Uterus (tissue), 4 donors: ENCODE measurements around the gene EIPR1. TPM values are rescaled to one million over a fixed set of nuclear protein-coding genes. Genes with fewer than 3 reads are reported as not detected.

ENCODE experiments used
- DNase-seq, 2 donors: peaks; one replicate each; pipeline ENCODE4 v3.0.0-alpha.2; 2019 to 2020
- H3K27ac ChIP-seq, 2 donors: fragments of 200-600 bp; sonication (generic); 1 replicate in 1 of 2; 2 replicates in 1 of 2; pipeline ENCODE4 v1.5.1; 2016 to 2018
- H3K27me3 ChIP-seq, 2 donors: fragments of 200-600 bp; sonication (generic); one replicate each; pipeline ENCODE4 v1.5.1; 2018 to 2019; ENCODE audit warnings: control low read depth in 1 of 2
- H3K36me3 ChIP-seq, 2 donors: fragments of 200-600 bp; sonication (generic); one replicate each; pipeline ENCODE4 v1.5.1; 2019; ENCODE audit warnings: control low read depth in 1 of 2
- H3K4me1 ChIP-seq, 2 donors: fragments of 200-600 bp; sonication (generic); one replicate each; pipeline ENCODE4 v1.5.1; 2018 to 2019; ENCODE audit warnings: control low read depth in 1 of 2
- H3K4me3 ChIP-seq, 2 donors: fragments of 200-600 bp; sonication (generic); 1 replicate in 1 of 2; 2 replicates in 1 of 2; pipeline ENCODE4 v1.5.1; 2018 to 2019; ENCODE audit warnings: mild to moderate bottlenecking in 1 of 2
- H3K9me3 ChIP-seq, 2 donors: fragments of 200-600 bp; sonication (generic); one replicate each; pipeline ENCODE4 v1.5.1; 2019; ENCODE audit warnings: control low read depth in 1 of 2
- POLR2A ChIP-seq, 2 donors: fragments of 450-650 bp; IDR thresholded peaks; one replicate each; pipeline ENCODE4 v1.6.1; 2016; ENCODE audit warnings: antibody characterized with exemption in 2 of 2, mild to moderate bottlenecking in 1 of 2, moderate library complexity in 1 of 2
- intact Hi-C: fragments of 100-400 bp; cut with DNase I; formaldehyde crosslinking; loops from one replicate; pipeline ENCODE4 v1.15.1; 2023; ENCODE audit warnings: low total_unique reads
- total RNA-seq, 4 donors: library from RNA; depleted of rRNA in 3 of 4; stranded (reverse); fragments of >200 nt in 3 of 4; gene quantifications; one replicate each; pipeline versions ENCODE4 v1.1.0 to v1.2.4, GENCODE V29; 2014 to 2023
- TF ChIP-seq, protein P1 (sequence below), 4 experiments: fragments of 200-600 bp in 2 of 4; fragments of 450-650 bp in 2 of 4; sonication (generic) in 2 of 4; IDR thresholded peaks; one replicate each; pipeline ENCODE4 v1.5.1; 2016 to 2019; ENCODE audit warnings: antibody characterized with exemption in 4 of 4, mild to moderate bottlenecking in 2 of 4, moderate library complexity in 1 of 4
- donor health status: DM: yes; HTN: yes; CAD: no.

EIPR1 gene
- total RNA-seq, 4 donors from 2014 or later = 0.59 to 28.9 (median 20.4) TPM

DNA sequence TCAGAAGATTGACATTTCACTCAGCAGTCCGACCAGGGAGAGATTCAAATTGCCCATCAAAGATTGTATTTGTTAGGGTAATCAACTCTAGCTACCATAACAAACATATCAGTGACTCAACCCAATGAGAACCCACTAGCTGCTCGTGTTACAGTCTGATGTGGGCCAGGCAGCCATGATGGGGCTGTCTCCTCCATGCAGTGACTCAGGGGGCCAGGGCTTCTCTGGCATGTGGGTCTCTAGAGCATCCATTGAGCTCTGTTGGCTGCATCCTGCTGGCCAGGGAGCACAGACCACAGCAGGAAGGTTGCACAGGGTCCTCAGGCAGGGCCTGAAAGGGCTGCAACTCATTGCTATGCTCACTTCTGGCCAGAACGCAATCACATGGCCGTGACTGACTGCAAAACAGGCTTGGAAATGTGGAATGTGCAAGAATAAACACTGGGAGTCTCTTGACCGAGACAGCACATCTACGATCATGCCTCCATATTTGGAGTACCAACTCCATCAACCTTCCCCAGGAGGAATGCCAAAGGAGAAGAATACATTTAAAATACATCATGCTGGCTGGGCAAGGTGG, 216.8 kb downstream of the EIPR1 start:
- intact Hi-C loops = no loop called here
- Histone ChIP-seq H3K4me1 (no peaks in the 10 kb centered on the region), H3K36me3 (no peaks in the 10 kb centered on the region), H3K27me3 (no peaks in the 10 kb centered on the region), H3K27ac (no peak overlapping the region), H3K9me3 (peaks cover 0 to 5% of the 10 kb centered on the region in 2 donors), H3K4me3 (no peak overlapping the region)
- DNase-seq = no peak
- TF ChIP-seq POLR2A (IDR thresholded peaks at IDR 0.05) = no peak

- intact Hi-C loops = no loop called here
- peaks cover 0 to 5% of the 10 kb centered on the region in 2 donors for H3K9me3 ChIP-seq
- H3K4me3 ChIP-seq = no peak overlapping the region
- no peak overlapping the region for H3K27ac ChIP-seq
- H3K36me3 ChIP-seq = no peaks in the 10 kb centered on the region
- no peak for DNase-seq
- no peaks in the 10 kb centered on the region for H3K4me1 ChIP-seq
- TF ChIP-seq, protein P1, sequence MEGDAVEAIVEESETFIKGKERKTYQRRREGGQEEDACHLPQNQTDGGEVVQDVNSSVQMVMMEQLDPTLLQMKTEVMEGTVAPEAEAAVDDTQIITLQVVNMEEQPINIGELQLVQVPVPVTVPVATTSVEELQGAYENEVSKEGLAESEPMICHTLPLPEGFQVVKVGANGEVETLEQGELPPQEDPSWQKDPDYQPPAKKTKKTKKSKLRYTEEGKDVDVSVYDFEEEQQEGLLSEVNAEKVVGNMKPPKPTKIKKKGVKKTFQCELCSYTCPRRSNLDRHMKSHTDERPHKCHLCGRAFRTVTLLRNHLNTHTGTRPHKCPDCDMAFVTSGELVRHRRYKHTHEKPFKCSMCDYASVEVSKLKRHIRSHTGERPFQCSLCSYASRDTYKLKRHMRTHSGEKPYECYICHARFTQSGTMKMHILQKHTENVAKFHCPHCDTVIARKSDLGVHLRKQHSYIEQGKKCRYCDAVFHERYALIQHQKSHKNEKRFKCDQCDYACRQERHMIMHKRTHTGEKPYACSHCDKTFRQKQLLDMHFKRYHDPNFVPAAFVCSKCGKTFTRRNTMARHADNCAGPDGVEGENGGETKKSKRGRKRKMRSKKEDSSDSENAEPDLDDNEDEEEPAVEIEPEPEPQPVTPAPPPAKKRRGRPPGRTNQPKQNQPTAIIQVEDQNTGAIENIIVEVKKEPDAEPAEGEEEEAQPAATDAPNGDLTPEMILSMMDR (IDR thresholded peaks at IDR 0.05) = no peak
- TF ChIP-seq POLR2A (IDR thresholded peaks at IDR 0.05) = no peak
- no peaks in the 10 kb centered on the region for H3K27me3 ChIP-seq
Measured at GRCh38 chr2:3159782-3160545, 217.7 kb downstream of the EIPR1 start.

- Histone ChIP-seq H3K9me3 (no peaks in the 10 kb centered on the region), H3K4me3 (no peak overlapping the region), H3K27me3 (no peaks in the 10 kb centered on the region), H3K4me1 (no peaks in the 10 kb centered on the region), H3K36me3 (no peaks in the 10 kb centered on the region), H3K27ac (no peak overlapping the region)
- TF ChIP-seq POLR2A (IDR thresholded peaks at IDR 0.05) = no peak
- TF ChIP-seq, protein P1 (IDR thresholded peaks at IDR 0.05) = no peak
- no peak for DNase-seq
- intact Hi-C loops = no loop called here
Measured at GRCh38 chr2:3154700-3155099, 222.9 kb downstream of the EIPR1 start.

GRCh38 chr2:3154146-3154545, 223.5 kb downstream of the EIPR1 start:
- H3K27me3 ChIP-seq = no peaks in the 10 kb centered on the region
- H3K4me3 ChIP-seq = no peak overlapping the region
- DNase-seq = no peak
- intact Hi-C loops = no loop called here
- TF ChIP-seq, protein P1 (IDR thresholded peaks at IDR 0.05) = no peak
- no peak for TF ChIP-seq POLR2A (IDR thresholded peaks at IDR 0.05)
- no peak overlapping the region for H3K27ac ChIP-seq
- no peaks in the 10 kb centered on the region for H3K9me3 ChIP-seq
- no peaks in the 10 kb centered on the region for H3K4me1 ChIP-seq
- H3K36me3 ChIP-seq = no peaks in the 10 kb centered on the region

DNA sequence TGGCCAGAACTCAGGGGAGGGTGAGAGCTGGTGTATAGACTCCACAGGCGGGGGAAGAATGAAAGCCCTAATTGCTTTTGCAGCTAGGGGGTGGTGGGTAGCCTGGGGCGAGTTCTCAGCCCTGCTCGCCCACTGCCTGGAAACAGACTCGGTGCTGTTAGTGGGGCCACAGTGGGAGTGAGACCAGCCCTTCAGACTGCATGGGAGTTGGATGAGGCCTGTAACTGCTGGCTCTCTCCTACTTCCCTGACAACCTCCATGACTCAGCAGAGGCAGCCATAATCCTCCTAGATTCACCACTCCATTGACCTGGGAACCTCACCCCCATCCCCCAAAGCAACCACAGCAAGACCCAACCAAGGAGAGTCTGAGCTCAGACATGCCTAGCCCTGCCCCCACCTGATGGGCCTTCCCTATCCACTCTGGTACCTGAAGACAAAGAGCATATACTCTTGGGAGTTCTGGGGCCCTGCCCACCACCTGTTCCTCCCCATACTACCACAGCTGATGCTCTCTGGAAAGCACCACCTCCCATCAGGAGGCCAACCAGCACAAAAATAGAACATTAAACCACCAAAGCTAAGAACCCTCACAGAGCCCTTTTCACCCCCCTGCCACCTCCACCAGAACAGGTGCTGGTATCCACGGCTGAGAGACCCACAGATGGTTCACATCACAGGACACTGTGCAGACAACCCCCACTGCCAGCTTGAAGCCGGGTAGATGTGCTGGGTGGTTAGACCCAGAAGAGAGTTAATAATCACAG, 226.3 kb downstream of the EIPR1 start:
- DNase-seq = no peak
- Histone ChIP-seq H3K9me3 (no peaks in the 10 kb centered on the region), H3K4me3 (no peak overlapping the region), H3K36me3 (no peaks in the 10 kb centered on the region), H3K27ac (no peak overlapping the region), H3K4me1 (no peaks in the 10 kb centered on the region), H3K27me3 (no peaks in the 10 kb centered on the region)
- intact Hi-C loops = no loop called here
- TF ChIP-seq, protein P1 (IDR thresholded peaks at IDR 0.05) = no peak
- TF ChIP-seq POLR2A (IDR thresholded peaks at IDR 0.05) = no peak
